ENCODE results near the gene TREM2. TPM values are rescaled to one million over a fixed set of nuclear protein-coding genes. Genes with fewer than 3 reads are reported as not detected.

Gene TREM2
- total RNA-seq, 4 donors from 2014 or later: 1.0 TPM; not detected in 3

GRCh38 chr6:41184761-41185160 is 21.8 kb upstream of the TREM2 start:
- no peak for DNase-seq
- no peaks in the 10 kb centered on the region for H3K27me3 ChIP-seq
- TF ChIP-seq POLR2A (IDR thresholded peaks at IDR 0.05): no peak
- no peak for TF ChIP-seq CTCF (IDR thresholded peaks at IDR 0.05)
- no peaks in the 10 kb centered on the region for H3K4me1 ChIP-seq
- intact Hi-C loops (cut with DNase I; ENCODE audit: low total_unique reads): no loop called here
- H3K36me3 ChIP-seq: no peaks in the 10 kb centered on the region
- H3K4me3 ChIP-seq: no peak overlapping the region
- H3K27ac ChIP-seq: no peak overlapping the region
- H3K9me3 ChIP-seq: no peaks in the 10 kb centered on the region

- no peak for TF ChIP-seq CTCF (IDR thresholded peaks at IDR 0.05)
- no peak for TF ChIP-seq POLR2A (IDR thresholded peaks at IDR 0.05)
- H3K27ac ChIP-seq: no peak overlapping the region
- no peaks in the 10 kb centered on the region for H3K9me3 ChIP-seq
- H3K4me3 ChIP-seq: no peak overlapping the region
- no peaks in the 10 kb centered on the region for H3K27me3 ChIP-seq
- no peak for DNase-seq
- no peaks in the 10 kb centered on the region for H3K4me1 ChIP-seq
- no peaks in the 10 kb centered on the region for H3K36me3 ChIP-seq
- intact Hi-C loops (cut with DNase I; ENCODE audit: low total_unique reads): no loop called here
Observed at GRCh38 chr6:41182069-41183034, 19.4 kb upstream of the TREM2 start.

GRCh38 chr6:41181566-41181965 is 18.6 kb upstream of the TREM2 start:
- intact Hi-C loops (cut with DNase I; ENCODE audit: low total_unique reads): no loop called here
- Histone ChIP-seq H3K4me1 (no peaks in the 10 kb centered on the region), H3K27me3 (no peaks in the 10 kb centered on the region), H3K9me3 (no peaks in the 10 kb centered on the region), H3K27ac (no peak overlapping the region), H3K4me3 (no peak overlapping the region), H3K36me3 (no peaks in the 10 kb centered on the region)
- no peak for TF ChIP-seq CTCF (IDR thresholded peaks at IDR 0.05)
- no peak for TF ChIP-seq POLR2A (IDR thresholded peaks at IDR 0.05)
- no peak for DNase-seq

- no peak for TF ChIP-seq POLR2A (IDR thresholded peaks at IDR 0.05)
- no peak for TF ChIP-seq CTCF (IDR thresholded peaks at IDR 0.05)
- no peaks in the 10 kb centered on the region for H3K27me3 ChIP-seq
- no peak overlapping the region for H3K4me3 ChIP-seq
- H3K4me1 ChIP-seq: no peaks in the 10 kb centered on the region
- intact Hi-C loops (cut with DNase I; ENCODE audit: low total_unique reads): no loop called here
- no peaks in the 10 kb centered on the region for H3K36me3 ChIP-seq
- DNase-seq: no peak
- H3K9me3 ChIP-seq: no peaks in the 10 kb centered on the region
- no peak overlapping the region for H3K27ac ChIP-seq
Observed at GRCh38 chr6:41179163-41179562, 16.2 kb upstream of the TREM2 start.

DNA sequence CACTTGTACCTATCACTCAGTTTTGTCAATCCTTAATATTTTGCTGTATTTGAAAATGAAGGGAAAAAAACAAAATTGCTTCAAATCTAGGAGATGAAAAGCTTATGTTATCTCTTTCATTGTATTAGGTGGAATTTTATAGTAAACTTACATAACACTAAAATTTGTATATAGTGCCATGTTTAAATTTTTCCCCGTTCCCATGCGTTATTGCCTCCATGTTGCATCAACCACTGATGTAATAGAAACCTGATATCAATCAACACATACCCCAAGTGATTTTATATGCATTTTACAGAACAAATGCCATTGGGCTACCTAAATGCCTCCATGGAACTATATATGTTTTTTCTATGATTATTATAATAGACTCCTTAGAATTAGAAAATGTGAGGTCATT is 14.8 kb upstream of the TREM2 start:
- Histone ChIP-seq H3K4me3 (no peak overlapping the region), H3K9me3 (no peaks in the 10 kb centered on the region), H3K4me1 (no peaks in the 10 kb centered on the region), H3K27ac (no peak overlapping the region), H3K36me3 (no peaks in the 10 kb centered on the region), H3K27me3 (no peaks in the 10 kb centered on the region)
- intact Hi-C loops (cut with DNase I; ENCODE audit: low total_unique reads): no loop called here
- DNase-seq: no peak
- no peak for TF ChIP-seq POLR2A (IDR thresholded peaks at IDR 0.05)
- TF ChIP-seq CTCF (IDR thresholded peaks at IDR 0.05): no peak
